ENCODE measurements around the gene TSEN34. TPM values are rescaled to one million over a fixed set of nuclear protein-coding genes. Genes with fewer than 3 reads are reported as not detected.
A peak's percentile ranks its signal among the peaks of the same experiment; 100 is the strongest.

Gene TSEN34
- total RNA-seq, 1 experiment from 2014 or later = 32.0 TPM

DNA sequence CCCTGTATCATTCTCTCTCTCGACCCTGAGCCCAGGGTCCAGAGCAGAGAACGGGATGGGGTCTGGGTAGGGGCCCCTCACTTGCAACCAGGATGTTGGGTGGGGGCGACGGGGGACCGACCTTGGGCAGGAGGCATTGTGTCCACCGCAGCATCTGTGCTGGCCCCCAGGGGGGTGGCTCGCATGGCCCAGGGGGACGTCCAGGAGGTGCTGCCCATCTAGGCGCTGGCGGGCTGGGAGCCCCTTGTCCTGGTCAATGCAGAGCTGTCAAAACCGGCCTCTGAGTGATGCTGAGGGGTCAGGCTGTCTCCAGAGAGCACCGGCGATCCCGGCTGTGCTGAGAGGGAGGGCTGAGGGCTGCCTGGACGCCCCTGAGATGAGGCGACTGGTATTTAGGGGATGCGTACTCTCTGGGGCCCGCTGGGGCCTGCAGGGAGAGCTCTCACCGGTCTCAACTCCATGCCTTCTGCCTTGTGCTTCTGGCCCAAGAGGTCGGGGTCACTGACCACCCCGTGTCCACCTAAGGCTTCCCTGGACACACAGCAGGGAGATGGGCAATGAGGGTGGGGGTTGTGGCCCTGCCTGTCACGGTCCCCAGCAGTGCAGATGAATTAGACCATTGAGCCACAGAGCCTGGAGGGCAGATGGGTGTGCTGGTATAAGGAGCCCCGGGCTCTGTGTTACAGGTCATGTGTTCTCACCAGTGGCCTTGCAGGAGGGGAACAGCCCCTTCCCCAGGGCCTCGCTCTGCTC is 18.1 kb downstream of the TSEN34 start (continued):
- no peak for TF ChIP-seq FOXP4 (CRISPR knock-in tag; IDR thresholded peaks at IDR 0.05)
- no peak for TF ChIP-seq ZSCAN18 (CRISPR knock-in tag; IDR thresholded peaks at IDR 0.05)
- no peak for TF ChIP-seq GTF2I (CRISPR knock-in tag; conservative IDR thresholded peaks at IDR 0.05)
- TF ChIP-seq HMGXB4 (CRISPR knock-in tag; IDR thresholded peaks at IDR 0.05) = no peak
- no peak for TF ChIP-seq RELA (CRISPR knock-in tag; IDR thresholded peaks at IDR 0.05; ENCODE audit: borderline replicate concordance)
- no peak for TF ChIP-seq ZMAT4 (CRISPR knock-in tag; IDR thresholded peaks at IDR 0.05)
- no peak for TF ChIP-seq NR2C2 (CRISPR knock-in tag; IDR thresholded peaks at IDR 0.05)
- TF ChIP-seq, protein P1, sequence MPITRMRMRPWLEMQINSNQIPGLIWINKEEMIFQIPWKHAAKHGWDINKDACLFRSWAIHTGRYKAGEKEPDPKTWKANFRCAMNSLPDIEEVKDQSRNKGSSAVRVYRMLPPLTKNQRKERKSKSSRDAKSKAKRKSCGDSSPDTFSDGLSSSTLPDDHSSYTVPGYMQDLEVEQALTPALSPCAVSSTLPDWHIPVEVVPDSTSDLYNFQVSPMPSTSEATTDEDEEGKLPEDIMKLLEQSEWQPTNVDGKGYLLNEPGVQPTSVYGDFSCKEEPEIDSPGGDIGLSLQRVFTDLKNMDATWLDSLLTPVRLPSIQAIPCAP (CRISPR knock-in tag; IDR thresholded peaks at IDR 0.05) = peak; percentile 44; the same call in 1 of the 2 replicates
- TF ChIP-seq RORB (CRISPR knock-in tag; IDR thresholded peaks at IDR 0.05) = no peak
- TF ChIP-seq ZNF671 (CRISPR knock-in tag; IDR thresholded peaks at IDR 0.05) = peak; percentile 36
- TF ChIP-seq CDX4 (CRISPR knock-in tag; IDR thresholded peaks at IDR 0.05; ENCODE audit: borderline replicate concordance) = no peak
- no peak for TF ChIP-seq ZNF423 (CRISPR knock-in tag; IDR thresholded peaks at IDR 0.05)
- no peak for TF ChIP-seq JAZF1 (CRISPR knock-in tag; IDR thresholded peaks at IDR 0.05)

- Mint-ChIP-seq H3K9me3 (no peaks in the 10 kb centered on the region), H3K4me3 (no peak overlapping the region), H3K27me3 (ENCODE audit: low read depth) (no peaks in the 10 kb centered on the region; the same call in 1 of the 2 replicates), H3K36me3 (peaks cover 39% of the 10 kb centered on the region), H3K27ac (peak overlapping the region; percentile 52), H3K4me1 (peaks cover 28% of the 10 kb centered on the region)
- CTCF ChIA-PET = interaction anchor here (0.5 to 2.6 kb wide), 3 partner anchors 17 to 56 kb away, joined by 3 to 14 read pairs (median 6); no protein-coding TSS in a partner anchor
- POLR2A ChIA-PET = interaction anchor here (0.7 to 3.9 kb wide), 4 partner anchors 18 to 877 kb away, joined by 3 to 21 read pairs (median 6); partner anchors contain the start of gene TSEN34
- no peak for DNase-seq (ENCODE audit: low spot score)
- peak; percentile 6 for ATAC-seq
- TF ChIP-seq E2F4 (CRISPR knock-in tag; IDR thresholded peaks at IDR 0.05; ENCODE audit: borderline replicate concordance, low read depth) (no peak), GABPB1 (CRISPR knock-in tag; IDR thresholded peaks at IDR 0.05) (peak; percentile 37; the same call in 1 of the 2 replicates)
These were observed 18.8 kb downstream of the TSEN34 start for GRCh38 chr19:54209811-54210494.
